GM13977 (cell line): ENCODE data around the gene SMIM21.

Experiments used
- DNase-seq: peaks from one replicate; pipeline ENCODE4 v3.0.0; 2012; ENCODE audit warnings: low spot score
- in situ Hi-C: fragments of 300-500 bp; cut with MboI; formaldehyde crosslinking; loops from one replicate; pipeline ENCODE4 v1.12.0; 2022; ENCODE audit warnings: low sequenced_read_pairs, low pct_unique_long_range_greater_than_20kb, mixed read lengths, inconsistent platforms; ENCODE audit not compliant: unreplicated experiment
- TF ChIP-seq, protein P1 (sequence below): IDR thresholded peaks from 2 replicates; pipeline ENCODE4 v1.5.1; 2012; ENCODE audit warnings: mild to moderate bottlenecking, control low read depth; ENCODE audit not compliant: insufficient read depth; ENCODE audit errors: extremely low read depth, missing control alignments

The SMIM21 gene

GRCh38 chr18:75454022-75454795 is 26.7 kb upstream of the SMIM21 start:
- DNase-seq: no peak
- TF ChIP-seq, protein P1, sequence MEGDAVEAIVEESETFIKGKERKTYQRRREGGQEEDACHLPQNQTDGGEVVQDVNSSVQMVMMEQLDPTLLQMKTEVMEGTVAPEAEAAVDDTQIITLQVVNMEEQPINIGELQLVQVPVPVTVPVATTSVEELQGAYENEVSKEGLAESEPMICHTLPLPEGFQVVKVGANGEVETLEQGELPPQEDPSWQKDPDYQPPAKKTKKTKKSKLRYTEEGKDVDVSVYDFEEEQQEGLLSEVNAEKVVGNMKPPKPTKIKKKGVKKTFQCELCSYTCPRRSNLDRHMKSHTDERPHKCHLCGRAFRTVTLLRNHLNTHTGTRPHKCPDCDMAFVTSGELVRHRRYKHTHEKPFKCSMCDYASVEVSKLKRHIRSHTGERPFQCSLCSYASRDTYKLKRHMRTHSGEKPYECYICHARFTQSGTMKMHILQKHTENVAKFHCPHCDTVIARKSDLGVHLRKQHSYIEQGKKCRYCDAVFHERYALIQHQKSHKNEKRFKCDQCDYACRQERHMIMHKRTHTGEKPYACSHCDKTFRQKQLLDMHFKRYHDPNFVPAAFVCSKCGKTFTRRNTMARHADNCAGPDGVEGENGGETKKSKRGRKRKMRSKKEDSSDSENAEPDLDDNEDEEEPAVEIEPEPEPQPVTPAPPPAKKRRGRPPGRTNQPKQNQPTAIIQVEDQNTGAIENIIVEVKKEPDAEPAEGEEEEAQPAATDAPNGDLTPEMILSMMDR: no peak
- in situ Hi-C loops: loop anchor here (25.0 kb wide), 1 partner anchor 792 kb away; no protein-coding TSS in a partner anchor

GRCh38 chr18:75450906-75451305 is 23.4 kb upstream of the SMIM21 start:
- no peak for DNase-seq
- TF ChIP-seq, protein P1: no peak
- in situ Hi-C loops: loop anchor here (25.0 kb wide), 1 partner anchor 789 kb away; no protein-coding TSS in a partner anchor

DNA sequence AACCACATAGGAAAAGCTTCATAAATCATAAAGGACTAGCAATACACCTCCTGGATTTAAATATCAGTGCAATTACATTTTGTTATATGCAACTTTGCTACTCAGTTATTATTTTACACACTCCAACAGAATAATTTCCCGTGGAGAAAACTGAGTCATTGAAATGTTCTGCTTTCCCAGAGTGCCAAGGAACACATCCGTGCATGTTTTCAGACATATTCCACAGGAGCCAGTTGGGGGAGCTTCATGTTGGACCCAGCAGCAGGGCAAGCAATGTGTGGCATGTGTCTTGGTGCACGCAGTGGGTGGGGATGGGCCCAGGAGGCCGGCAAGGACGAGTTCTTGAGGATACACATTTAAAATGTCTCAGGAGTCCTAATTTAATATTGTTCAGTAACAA is 14.4 kb upstream of the SMIM21 start:
- in situ Hi-C loops: no loop called here
- DNase-seq: no peak
- TF ChIP-seq, protein P1: no peak

DNA sequence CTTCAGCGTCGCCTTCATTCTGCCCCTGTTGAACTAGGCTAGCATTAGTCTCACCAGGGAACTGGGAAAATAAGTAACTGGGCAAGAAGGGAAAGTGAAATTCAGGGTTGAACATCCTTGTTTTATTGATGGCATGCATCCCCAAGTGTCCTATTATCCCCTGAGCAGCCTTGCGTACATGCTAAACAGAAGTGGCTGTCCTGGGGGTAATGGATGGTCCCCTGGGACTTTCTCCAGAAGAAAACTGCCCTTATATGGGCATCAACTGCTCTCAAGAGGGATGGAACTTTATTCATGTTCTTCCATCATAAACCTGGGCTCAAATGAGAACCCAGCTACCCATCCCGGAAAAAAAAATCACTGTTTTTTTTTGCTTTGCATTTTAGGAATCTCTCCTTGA is 11.8 kb upstream of the SMIM21 start:
- in situ Hi-C loops: no loop called here
- TF ChIP-seq, protein P1: no peak
- DNase-seq: no peak

GRCh38 chr18:75438891-75439290 is 11.4 kb upstream of the SMIM21 start:
- in situ Hi-C loops: no loop called here
- no peak for DNase-seq

GRCh38 chr18:75437979-75438378 is 10.5 kb upstream of the SMIM21 start:
- TF ChIP-seq, protein P1: no peak
- DNase-seq: no peak
- in situ Hi-C loops: no loop called here

More at GRCh38 chr18:75438891-75439290, 11.4 kb upstream of the SMIM21 start:
- TF ChIP-seq, protein P1: no peak

DNA sequence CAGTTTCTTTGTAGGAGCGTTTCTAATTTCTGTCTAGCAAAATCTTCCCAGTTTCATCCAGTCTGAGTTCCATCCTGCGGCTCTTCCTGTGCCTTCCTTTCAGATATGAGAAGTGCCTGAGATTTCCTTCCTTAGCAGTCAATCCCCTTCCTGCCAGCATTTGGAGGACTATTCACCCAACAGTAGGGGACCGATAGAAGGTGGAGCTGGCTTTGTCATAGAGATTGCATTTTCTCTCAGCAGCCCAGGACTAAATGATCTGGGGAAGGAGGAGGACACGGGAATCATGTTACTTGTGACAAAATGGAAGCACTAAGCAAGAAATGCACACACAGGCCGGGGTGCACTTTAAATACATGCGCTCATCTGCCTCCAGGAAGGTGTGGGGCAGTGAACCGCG is 5.6 kb upstream of the SMIM21 start:
- no peak for DNase-seq
- TF ChIP-seq, protein P1: no peak
- in situ Hi-C loops: no loop called here
